Activated CD4-positive, alpha-beta T cell treated with anti-CD3 and anti-CD28 coated beads for 48 hours (primary cell): ENCODE data around the gene PHKB.
"Not testable (repeated sequence)": the region's sequence is repeated elsewhere in the genome, so short reads cannot be mapped to it uniquely, and the experiment has no call there.

Experiments used
- DNase-seq: peaks from one replicate; pipeline ENCODE4 v3.0.0-alpha.2; 2020

Gene PHKB

DNA sequence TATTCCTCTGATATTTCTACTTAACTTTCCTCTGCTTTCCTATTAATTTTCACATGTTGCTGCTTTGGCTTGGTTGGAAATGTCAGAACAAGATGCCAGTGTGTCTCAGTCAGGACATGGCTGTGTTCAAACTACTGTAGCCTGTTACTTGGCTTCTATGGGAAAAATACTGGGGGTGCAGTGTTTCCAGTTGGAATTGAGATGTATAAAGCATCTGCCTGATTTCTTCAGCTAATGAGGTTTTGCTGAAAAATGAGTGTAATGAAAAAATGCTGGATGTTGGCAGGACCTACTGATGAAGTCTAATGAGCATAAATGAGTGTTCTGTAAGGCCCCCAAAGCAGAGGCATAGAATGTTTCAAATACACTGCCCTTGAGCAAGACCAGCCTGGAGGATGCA lies 166.6 kb downstream of the PHKB start:
- DNase-seq = no peak

- no peak for DNase-seq
These were observed 170.0 kb downstream of the PHKB start for GRCh38 chr16:47631131-47631530.

GRCh38 chr16:47634126-47634525 lies 173.0 kb downstream of the PHKB start:
- no peak for DNase-seq

DNA sequence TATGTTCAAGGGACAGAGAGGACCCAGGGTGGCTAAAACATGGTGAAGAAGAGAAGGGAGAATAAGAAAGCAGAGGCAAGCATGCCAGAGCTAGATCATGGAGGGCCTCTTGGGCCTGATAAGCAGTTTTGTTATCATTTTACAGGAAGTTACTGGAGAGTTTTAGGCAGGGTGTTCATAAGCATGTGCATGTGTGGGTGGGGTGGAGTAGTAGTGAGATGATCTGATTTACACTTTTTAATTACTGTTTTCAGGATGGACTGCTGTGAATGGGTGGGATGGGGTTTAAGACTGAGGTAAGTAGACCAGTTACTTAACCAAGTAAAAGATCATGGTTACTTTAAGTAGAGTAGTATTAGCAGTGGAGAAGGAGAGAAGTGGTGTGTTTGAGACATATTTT lies 173.6 kb downstream of the PHKB start:
- DNase-seq = no peak

DNA sequence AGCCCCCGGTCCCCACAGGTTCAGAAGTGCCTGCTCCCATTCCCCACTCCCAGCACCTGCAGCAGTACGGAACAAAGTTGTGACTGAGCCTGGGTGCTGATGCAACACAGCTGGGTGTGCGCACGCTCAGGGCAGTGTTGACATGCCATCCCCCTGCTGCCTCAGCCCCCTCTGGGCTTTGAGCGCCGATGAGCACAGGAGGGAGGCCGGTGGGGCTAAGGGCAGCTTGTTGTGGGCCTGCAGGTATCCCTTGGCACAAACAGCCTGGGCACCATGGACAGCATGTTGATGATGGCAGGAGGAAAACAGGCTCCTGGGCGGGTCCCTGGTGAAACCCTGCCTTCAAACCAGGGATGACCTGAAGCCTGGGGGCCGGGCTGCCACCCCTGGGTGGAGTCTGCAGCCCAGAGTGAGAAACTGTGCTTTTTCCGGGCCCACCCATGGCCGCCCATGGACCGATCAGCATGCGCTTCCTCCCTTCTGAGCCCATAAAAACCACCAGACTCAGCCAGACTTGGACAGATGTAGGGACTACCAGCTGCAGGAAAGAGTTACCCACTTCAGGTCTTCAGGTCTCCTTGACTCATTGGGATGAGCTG lies 175.5 kb downstream of the PHKB start:
- DNase-seq = no peak

DNA sequence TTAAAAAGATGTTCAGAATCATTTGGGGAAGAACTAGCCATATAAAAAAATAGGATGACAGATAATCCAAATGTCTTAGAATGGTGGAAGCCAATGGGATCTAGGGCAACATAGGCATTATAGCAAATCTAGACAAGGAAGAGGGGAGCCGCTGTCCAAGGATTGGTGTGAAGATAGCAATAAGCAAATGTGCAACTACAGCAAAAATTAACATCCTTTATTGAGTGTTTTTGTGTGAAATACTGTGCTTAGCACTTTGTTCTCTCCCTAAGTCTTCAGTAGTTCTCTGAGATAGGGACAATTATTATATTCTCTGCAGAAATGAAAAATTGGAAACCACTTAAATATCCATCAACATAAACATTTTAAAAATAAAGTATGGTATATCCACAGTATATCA lies 177.0 kb downstream of the PHKB start:
- DNase-seq = no peak

DNA sequence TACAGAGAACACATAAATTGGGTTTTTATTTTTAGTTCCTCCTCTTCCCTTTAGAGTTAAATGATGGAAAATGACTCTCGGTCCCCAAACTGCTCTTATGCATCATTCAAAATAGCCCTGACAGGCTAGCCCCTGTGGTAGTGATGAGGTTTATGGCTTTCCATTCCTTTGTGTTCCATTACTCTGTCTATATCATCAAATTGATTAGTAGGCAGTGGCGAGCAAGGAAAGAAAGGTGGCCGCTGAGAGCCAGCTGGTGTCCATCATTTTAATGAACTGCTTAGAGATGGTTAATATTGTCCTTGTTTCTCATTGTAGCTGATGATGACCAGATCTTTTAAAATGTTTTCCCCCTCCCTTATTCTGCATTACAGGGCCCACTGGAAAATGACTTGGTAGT lies 179.5 kb downstream of the PHKB start:
- no peak for DNase-seq

- no peak for DNase-seq
These were observed 182.3 kb downstream of the PHKB start for GRCh38 chr16:47643323-47644000.

DNA sequence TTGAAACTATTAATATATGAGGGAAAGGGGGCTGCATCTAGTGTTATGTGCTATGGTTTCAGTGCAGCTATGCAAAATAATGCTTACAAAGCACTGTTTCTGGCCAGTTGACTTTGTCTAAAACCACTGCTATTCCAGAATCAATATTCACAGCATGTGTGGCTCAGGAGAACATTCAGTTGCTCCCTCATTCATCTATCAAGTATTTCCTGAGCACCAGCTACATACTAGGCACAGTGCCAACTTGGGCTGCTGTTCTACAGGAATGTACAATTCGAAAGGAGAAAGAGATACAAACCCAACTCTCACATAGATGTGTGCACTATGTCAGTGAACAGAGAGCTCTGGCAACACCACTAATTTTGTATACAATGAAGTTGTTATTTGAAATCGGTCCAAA lies 183.0 kb downstream of the PHKB start:
- no peak for DNase-seq

DNA sequence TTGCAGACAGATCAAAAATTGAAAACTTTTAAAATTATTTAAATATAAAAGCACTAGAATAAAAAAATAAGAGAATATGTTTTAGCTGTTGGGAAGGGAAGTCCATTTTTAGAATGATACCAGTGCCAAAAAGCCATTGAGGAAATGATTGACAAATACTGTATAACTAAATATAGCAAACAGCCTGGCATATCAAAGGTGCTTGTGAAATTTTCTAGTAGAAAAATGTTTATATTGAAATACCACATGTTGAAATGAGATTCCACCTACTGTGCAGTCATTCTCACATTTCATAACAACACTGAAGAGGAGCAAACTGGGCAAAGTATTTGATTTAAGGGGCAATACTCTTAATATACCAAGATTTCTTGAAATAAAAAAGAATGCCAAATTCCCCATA lies 183.5 kb downstream of the PHKB start:
- DNase-seq = no peak

GRCh38 chr16:47646914-47647313 lies 185.8 kb downstream of the PHKB start:
- no peak for DNase-seq

- no peak for DNase-seq
These were observed 195.9 kb downstream of the PHKB start for GRCh38 chr16:47657032-47657431.

DNA sequence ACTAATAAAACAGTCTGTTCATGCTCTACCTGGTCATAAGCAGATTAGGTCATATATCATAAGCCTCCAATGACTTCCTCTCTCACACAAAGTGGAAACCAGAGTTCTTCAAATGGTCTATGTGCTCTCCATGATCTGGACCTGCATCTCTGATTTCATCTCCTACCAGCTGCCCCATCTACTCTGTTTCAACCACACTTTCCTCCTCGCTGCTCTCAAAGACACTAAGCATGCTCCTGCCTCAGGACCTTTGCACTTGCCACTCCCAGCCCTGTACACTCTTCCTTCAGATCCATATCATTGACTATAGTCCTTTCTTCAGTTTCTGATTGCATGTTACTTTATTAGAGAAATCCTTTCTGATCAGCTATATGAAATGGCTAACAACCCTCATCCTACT lies 196.8 kb downstream of the PHKB start:
- no peak for DNase-seq

- no peak for DNase-seq
These were observed 199.4 kb downstream of the PHKB start for GRCh38 chr16:47660540-47660939.

GRCh38 chr16:47664653-47665325 lies 203.7 kb downstream of the PHKB start:
- no peak for DNase-seq

DNA sequence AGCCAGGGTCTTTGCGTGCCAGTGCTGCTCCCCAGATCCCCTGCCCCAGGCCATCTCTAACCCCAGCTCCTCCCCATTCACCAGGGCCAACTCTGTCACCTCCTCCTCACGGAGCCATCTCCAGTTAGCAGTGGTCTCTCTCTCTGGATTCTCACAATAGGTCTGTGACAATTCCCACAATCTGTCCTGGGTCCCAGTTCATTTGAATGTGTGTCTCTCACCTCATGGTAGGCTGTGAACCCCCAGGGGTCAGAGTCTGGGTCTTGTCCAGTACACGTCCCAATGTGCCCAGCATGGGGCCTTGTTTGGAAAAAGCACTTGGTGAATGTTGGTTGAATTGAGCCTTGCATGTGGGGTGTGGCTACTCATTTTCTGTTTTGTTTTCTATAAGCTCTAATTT lies 205.3 kb downstream of the PHKB start:
- DNase-seq = no peak

DNA sequence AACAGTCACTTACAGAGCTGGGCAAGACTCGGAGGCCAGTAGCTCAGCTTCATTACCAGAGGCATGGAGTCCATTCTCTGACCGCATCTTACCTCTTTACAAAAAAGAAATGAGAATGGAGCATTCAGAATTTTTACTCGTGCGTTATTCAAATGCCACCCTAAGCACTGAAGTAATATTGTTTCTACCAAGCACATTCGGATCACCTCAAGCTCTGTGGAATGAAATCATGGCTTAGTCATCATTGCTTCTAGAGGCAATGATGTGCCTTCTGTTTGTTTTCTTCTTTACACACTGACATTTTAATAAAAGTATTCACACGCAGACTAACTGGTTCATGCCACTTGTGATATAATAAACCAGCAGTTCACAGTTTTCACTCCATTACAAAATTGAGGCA lies 206.8 kb downstream of the PHKB start:
- no peak for DNase-seq

- no peak for DNase-seq
These were observed 211.3 kb downstream of the PHKB start for GRCh38 chr16:47672475-47672874.

- no peak for DNase-seq
These were observed 215.6 kb downstream of the PHKB start for GRCh38 chr16:47676635-47677177.

DNA sequence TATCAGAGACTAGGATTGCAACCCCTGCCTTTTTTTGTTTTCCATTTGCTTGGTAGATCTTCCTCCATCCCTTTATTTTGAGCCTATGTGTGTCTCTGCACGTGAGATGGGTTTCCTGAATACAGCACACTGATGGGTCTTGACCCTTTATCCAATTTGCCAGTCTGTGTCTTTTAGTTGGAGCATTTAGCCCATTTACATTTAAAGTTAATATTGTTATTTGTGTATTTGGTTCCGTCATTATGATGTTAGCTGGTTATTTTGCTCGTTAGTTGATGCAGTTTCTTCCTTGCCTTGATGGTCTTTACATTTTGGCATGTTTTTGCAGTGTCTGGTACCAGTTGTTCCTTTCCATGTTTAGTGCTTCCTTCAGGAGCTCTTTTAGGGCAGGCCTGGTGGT lies 220.4 kb downstream of the PHKB start:
- DNase-seq = not testable (repeated sequence)

- DNase-seq = no peak
These were observed 226.6 kb downstream of the PHKB start for GRCh38 chr16:47687694-47688093.

DNA sequence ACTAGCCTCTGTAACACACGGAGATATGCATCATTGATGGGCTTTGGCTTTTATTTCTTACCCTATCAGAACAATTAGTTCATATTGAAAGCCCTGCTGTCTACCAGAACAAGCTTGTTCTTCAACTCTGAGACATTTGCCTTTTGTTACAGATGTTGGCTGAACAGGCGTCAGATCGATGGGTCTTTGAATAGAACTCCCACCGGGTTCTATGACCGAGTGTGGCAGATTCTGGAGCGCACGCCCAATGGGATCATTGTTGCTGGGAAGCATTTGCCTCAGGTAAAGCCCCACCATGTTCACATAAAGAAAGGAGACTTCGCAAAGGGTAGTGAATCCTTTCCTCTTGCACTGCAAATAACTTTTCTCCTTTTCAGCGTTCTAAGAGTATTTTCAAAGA lies 232.1 kb downstream of the PHKB start:
- DNase-seq = no peak

GRCh38 chr16:47694543-47694942 lies 233.4 kb downstream of the PHKB start:
- DNase-seq = no peak

DNA sequence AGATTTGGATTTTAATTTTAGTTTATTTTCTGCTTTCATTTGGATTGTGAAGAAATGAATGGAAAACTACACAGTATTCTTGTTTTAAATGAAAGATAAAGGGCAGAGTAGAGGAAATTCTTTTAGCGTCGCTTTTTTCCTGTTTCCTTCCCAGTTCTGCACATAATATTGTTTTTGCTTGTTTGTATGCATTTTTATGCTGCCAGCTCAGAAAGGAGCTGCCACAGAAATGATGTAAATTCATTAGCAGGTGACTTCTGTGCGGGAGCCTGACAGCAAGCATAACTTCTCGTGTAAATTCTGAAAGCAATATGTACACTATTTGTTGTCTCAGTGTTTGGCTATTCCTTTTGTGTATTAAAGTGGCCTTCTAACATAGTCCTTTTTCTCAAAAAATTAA lies 234.6 kb downstream of the PHKB start:
- no peak for DNase-seq
